Measurements from ENCODE around the gene DOCK2. TPM values are rescaled to one million over a fixed set of nuclear protein-coding genes. Genes with fewer than 3 reads are reported as not detected.

Gene DOCK2
- total and polyA plus RNA-seq, 2 of the 8 experiments (the other 6 are each of a cell fraction or from before 2014, with no cell fraction given), result 3.9 to 5.7 TPM

DNA sequence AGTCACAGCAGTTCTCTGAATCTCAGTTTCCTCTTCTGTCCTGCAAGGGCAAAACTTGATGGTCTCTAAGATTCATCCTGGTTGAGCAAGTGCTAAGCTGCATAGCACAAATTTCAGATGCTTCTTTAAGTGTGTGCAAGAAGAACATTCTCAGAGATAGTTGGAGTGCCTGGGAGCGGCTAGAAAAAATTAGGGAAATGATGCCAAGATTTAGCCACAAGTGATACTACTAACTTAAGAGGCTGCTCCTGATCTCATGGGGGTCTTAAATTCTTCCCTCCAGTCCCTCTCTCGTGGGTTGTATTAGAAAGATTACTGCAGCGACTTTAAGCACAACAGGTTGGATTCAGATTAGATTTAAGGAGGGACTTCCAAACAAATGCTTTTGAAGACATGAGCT lies 319.1 kb downstream of the DOCK2 start (continued):
- TF ChIP-seq, protein P1, sequence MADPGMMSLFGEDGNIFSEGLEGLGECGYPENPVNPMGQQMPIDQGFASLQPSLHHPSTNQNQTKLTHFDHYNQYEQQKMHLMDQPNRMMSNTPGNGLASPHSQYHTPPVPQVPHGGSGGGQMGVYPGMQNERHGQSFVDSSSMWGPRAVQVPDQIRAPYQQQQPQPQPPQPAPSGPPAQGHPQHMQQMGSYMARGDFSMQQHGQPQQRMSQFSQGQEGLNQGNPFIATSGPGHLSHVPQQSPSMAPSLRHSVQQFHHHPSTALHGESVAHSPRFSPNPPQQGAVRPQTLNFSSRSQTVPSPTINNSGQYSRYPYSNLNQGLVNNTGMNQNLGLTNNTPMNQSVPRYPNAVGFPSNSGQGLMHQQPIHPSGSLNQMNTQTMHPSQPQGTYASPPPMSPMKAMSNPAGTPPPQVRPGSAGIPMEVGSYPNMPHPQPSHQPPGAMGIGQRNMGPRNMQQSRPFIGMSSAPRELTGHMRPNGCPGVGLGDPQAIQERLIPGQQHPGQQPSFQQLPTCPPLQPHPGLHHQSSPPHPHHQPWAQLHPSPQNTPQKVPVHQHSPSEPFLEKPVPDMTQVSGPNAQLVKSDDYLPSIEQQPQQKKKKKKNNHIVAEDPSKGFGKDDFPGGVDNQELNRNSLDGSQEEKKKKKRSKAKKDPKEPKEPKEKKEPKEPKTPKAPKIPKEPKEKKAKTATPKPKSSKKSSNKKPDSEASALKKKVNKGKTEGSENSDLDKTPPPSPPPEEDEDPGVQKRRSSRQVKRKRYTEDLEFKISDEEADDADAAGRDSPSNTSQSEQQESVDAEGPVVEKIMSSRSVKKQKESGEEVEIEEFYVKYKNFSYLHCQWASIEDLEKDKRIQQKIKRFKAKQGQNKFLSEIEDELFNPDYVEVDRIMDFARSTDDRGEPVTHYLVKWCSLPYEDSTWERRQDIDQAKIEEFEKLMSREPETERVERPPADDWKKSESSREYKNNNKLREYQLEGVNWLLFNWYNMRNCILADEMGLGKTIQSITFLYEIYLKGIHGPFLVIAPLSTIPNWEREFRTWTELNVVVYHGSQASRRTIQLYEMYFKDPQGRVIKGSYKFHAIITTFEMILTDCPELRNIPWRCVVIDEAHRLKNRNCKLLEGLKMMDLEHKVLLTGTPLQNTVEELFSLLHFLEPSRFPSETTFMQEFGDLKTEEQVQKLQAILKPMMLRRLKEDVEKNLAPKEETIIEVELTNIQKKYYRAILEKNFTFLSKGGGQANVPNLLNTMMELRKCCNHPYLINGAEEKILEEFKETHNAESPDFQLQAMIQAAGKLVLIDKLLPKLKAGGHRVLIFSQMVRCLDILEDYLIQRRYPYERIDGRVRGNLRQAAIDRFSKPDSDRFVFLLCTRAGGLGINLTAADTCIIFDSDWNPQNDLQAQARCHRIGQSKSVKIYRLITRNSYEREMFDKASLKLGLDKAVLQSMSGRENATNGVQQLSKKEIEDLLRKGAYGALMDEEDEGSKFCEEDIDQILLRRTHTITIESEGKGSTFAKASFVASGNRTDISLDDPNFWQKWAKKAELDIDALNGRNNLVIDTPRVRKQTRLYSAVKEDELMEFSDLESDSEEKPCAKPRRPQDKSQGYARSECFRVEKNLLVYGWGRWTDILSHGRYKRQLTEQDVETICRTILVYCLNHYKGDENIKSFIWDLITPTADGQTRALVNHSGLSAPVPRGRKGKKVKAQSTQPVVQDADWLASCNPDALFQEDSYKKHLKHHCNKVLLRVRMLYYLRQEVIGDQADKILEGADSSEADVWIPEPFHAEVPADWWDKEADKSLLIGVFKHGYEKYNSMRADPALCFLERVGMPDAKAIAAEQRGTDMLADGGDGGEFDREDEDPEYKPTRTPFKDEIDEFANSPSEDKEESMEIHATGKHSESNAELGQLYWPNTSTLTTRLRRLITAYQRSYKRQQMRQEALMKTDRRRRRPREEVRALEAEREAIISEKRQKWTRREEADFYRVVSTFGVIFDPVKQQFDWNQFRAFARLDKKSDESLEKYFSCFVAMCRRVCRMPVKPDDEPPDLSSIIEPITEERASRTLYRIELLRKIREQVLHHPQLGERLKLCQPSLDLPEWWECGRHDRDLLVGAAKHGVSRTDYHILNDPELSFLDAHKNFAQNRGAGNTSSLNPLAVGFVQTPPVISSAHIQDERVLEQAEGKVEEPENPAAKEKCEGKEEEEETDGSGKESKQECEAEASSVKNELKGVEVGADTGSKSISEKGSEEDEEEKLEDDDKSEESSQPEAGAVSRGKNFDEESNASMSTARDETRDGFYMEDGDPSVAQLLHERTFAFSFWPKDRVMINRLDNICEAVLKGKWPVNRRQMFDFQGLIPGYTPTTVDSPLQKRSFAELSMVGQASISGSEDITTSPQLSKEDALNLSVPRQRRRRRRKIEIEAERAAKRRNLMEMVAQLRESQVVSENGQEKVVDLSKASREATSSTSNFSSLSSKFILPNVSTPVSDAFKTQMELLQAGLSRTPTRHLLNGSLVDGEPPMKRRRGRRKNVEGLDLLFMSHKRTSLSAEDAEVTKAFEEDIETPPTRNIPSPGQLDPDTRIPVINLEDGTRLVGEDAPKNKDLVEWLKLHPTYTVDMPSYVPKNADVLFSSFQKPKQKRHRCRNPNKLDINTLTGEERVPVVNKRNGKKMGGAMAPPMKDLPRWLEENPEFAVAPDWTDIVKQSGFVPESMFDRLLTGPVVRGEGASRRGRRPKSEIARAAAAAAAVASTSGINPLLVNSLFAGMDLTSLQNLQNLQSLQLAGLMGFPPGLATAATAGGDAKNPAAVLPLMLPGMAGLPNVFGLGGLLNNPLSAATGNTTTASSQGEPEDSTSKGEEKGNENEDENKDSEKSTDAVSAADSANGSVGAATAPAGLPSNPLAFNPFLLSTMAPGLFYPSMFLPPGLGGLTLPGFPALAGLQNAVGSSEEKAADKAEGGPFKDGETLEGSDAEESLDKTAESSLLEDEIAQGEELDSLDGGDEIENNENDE (IDR thresholded peaks at IDR 0.05; ENCODE audit: insufficient replicate concordance, low read length), result no peak
